HG02981 (cell line): ENCODE results near the gene XPO5.
"Not testable (repeated sequence)": the region's sequence is repeated elsewhere in the genome, so short reads cannot be mapped to it uniquely, and the experiment has no call there.

ENCODE experiments used
- ATAC-seq: cut with Tn5 transposase; IDR thresholded peaks from one replicate; pipeline ENCODE4 v1.9.1; 2021; ENCODE audit warnings: mild to moderate bottlenecking, moderate library complexity; ENCODE audit not compliant: unreplicated experiment

The XPO5 gene

GRCh38 chr6:43575772-43576551, at the start of gene XPO5, which contains the start of gene POLH:
TSS of gene XPO5 (minus strand) at chr6:43576038. CDS start at chr6:43575864, 174 bp downstream.
TSS of gene POLH (plus strand) at chr6:43576185. CDS start at chr6:43582320, 6,135 bp downstream.
- peak; percentile 88 for ATAC-seq

GRCh38 chr6:43625393-43625992, 49.7 kb upstream of the XPO5 start:
- no peak for ATAC-seq

GRCh38 chr6:43624786-43625288, 49.0 kb upstream of the XPO5 start:
- ATAC-seq, result no peak

GRCh38 chr6:43623880-43624785, 48.3 kb upstream of the XPO5 start:
- no peak for ATAC-seq

- no peak for ATAC-seq
Observed at GRCh38 chr6:43622541-43622940, 46.7 kb upstream of the XPO5 start.

GRCh38 chr6:43621836-43622180, 46.0 kb upstream of the XPO5 start:
- no peak for ATAC-seq

- ATAC-seq, result no peak
Observed at GRCh38 chr6:43621078-43621835, 45.4 kb upstream of the XPO5 start.

- ATAC-seq, result no peak
Observed at GRCh38 chr6:43616725-43617472, 41.1 kb upstream of the XPO5 start.

GRCh38 chr6:43614396-43614730, 38.5 kb upstream of the XPO5 start:
- ATAC-seq, result no peak

GRCh38 chr6:43613721-43614395, 38.0 kb upstream of the XPO5 start:
- no peak for ATAC-seq

- no peak for ATAC-seq
Observed at GRCh38 chr6:43610431-43610830, 34.6 kb upstream of the XPO5 start.

GRCh38 chr6:43609402-43609801, 33.6 kb upstream of the XPO5 start:
- no peak for ATAC-seq

GRCh38 chr6:43608807-43609206, 33.0 kb upstream of the XPO5 start:
- no peak for ATAC-seq

GRCh38 chr6:43608310-43608763, 32.5 kb upstream of the XPO5 start:
- no peak for ATAC-seq

GRCh38 chr6:43606019-43606418, 30.2 kb upstream of the XPO5 start:
- ATAC-seq, result no peak

GRCh38 chr6:43604174-43604573, 28.3 kb upstream of the XPO5 start:
- no peak for ATAC-seq

GRCh38 chr6:43600595-43600994, 24.8 kb upstream of the XPO5 start:
- ATAC-seq, result no peak

- no peak for ATAC-seq
Observed at GRCh38 chr6:43593938-43594337, 18.1 kb upstream of the XPO5 start.

- not testable (repeated sequence) for ATAC-seq
Observed at GRCh38 chr6:43589564-43589963, 13.7 kb upstream of the XPO5 start.
